OCI-M1 (cell line): ENCODE results near the gene TDRD10.

Experiments
- DNase-seq: peaks from one replicate; lab custom pipeline; 2025; lab: John Stamatoyannopoulos, UW

The TDRD10 gene

GRCh38 chr1:154502066-154502743, at the start of gene TDRD10, which contains the start of gene SHE:
TSS of gene TDRD10 (plus strand) at chr1:154502219. CDS start at chr1:154506904, 4,685 bp downstream.
TSS of gene SHE (minus strand) at chr1:154502412. CDS start at chr1:154502026, 386 bp downstream.
- DNase-seq = no peak

DNA sequence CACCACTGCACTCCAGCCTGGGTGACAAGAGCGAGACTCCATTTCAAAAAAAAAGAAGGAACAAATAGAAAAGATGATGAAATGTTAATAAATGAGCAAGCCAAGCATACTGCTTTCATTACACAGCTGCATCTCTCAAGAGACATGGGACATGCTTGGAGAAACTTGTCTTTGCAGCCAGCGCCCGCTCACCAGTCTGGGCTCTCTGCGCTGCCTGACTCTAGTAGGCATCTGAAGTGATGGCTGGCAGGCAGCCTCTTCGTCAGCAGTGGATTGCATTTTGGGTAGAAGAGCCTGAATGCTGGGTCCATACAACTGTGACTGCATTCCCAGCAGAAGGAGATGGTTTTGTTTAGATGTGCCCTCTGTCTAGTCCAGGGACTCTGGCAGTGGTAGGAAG, 48.9 kb upstream of the TDRD10 start:
- DNase-seq = no peak

- no peak for DNase-seq
These were observed 48.3 kb upstream of the TDRD10 start for GRCh38 chr1:154453574-154454352.

GRCh38 chr1:154454386-154455120, 47.5 kb upstream of the TDRD10 start:
- no peak for DNase-seq

DNA sequence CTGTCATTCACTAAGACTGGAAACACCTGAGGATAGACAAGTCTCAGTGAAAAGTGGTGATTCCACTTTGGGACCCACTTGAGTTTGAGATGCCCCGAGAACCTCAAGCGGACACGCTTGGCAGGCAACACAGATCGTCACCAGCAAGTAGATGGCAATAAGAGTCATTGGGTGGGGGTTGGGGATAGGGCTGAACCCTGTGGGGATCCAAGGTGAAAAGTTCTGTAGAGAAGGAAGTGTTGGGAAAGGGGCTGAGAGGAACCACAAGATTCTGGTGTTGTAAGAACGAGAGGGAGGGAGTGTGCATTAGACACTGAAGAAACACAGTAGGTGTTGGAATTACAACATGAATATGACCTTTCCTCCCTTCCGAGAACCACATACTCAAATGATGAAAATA, 45.4 kb upstream of the TDRD10 start:
- DNase-seq = no peak

DNA sequence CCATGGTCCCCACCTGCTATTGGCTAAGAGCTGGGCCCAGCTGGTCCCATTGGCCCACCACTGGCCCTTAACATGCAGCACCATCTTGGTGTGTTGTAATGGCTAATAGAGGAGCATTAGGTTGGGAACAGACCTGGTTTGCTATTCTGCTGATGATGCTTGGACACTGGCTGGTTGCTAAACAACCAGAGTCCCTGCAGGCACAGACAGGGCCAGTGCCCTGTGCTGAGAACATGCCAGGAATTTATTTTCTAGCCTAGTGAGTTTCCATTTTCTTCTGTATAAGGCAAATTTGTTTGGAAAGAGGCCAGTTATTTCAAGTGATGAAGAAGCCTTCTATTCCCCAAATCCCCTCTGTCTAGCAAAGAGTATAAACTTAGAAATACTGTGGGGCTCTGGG, 42.9 kb upstream of the TDRD10 start:
- no peak for DNase-seq

DNA sequence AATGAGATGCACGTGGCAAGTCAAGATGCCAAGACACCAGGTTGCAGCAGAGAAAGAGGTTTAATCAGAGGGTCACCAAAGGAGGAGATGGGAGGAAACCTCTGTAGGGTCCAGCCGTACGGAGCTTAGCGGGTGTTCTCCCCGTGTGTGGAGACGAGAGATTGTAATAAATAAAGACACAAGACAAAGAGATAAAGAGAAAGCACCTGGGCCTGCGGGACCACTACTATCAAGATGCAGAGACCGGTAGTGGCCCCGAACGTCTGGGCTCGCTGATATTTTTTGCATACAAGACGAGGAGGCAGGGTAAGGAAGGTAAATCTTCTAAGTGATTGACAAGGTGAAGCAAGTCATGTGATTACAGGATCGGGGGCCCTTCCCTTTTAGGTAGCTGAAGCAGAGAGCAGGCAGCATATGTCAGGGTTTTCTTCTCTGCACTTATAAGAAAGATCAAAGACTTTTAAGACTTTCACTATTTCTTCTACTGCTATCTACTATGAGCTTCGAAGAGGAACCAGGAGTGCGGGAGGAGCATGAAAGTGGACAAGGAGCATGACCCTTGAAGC, 41.2 kb upstream of the TDRD10 start:
- no peak for DNase-seq

DNA sequence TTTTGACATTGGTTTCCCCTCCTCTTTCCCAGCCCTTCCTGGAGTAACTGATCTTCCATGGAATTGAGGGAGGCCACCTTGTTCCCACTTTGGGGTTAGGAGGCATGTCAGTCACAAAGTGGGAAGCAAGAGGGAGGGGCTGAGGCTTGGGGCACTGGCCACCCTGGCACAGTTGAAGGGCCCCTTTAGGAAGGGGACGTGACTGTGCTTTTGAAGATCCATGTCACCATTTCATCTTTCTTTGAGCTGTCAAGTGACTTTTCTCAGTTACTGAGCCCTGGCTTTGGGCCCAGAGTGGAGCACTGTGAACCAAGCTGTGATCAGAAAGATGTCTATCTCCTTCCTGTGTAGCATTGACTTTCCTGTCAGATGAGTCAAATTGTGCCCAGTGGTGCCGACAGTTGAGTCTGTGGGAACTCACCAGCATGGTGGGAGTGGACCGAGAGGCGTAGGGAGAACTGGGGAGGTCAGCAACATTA, 38.5 kb upstream of the TDRD10 start:
- peak; percentile 49 for DNase-seq

GRCh38 chr1:154465621-154466195, 36.3 kb upstream of the TDRD10 start:
- DNase-seq = no peak

- no peak for DNase-seq
These were observed 35.8 kb upstream of the TDRD10 start for GRCh38 chr1:154466206-154466605.

DNA sequence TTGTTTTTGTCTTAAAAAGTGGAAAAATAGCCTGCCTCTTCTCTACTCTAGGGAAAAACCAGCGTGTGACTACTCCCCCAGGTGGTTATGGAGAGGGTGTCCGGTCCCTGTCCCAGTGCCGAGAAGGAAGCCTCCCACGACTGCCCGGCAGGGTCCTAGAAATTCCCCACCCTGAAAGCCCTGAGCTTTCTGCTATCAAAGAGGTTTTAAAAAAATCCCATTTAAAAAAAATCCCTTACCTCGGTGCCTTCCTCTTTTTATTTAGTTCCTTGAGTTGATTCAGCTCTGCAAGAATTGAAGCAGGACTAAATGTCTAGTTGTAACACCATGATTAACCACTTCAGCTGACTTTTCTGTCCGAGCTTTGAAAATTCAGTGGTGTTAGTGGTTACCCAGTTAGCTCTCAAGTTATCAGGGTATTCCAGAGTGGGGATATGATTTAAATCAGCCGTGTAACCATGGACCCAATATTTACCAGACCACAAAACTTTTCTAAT, 35.0 kb upstream of the TDRD10 start:
- peak; percentile 57 for DNase-seq

GRCh38 chr1:154467434-154468102, 34.5 kb upstream of the TDRD10 start:
- no peak for DNase-seq

DNA sequence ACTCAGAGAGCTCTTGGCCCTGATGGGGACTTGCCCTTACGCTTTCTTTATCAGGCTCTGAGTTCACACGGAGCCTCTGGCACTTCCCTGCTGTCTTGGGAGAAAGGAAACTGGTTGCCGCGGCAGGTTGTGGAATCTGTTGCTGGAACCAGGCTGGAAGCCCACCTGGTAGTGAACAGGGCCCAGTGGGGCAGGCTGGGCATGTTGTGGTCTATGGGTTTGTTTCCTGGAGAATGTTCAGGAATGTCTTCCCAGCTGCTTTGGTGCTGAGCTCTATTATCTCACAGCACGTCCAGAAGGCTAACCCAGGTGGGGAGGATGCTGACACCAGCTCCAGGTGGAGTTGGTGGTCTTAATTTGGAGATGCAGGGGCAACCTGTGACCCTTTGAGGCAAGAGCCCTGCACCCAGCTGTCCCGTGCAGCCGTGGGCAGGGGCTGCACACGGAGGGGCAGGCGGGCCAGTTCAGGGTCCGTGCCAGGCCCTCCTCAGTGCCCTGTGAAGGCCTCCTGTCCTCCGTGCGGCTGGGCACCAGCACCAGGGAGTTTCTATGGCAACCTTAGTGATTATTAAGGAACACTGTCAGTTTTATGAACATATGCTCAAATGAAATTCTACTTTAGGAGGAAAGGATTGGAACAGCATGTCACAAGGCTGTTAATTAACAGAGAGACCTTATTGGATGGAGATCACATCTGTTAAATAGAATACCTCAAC, 33.3 kb upstream of the TDRD10 start:
- DNase-seq = no peak

DNA sequence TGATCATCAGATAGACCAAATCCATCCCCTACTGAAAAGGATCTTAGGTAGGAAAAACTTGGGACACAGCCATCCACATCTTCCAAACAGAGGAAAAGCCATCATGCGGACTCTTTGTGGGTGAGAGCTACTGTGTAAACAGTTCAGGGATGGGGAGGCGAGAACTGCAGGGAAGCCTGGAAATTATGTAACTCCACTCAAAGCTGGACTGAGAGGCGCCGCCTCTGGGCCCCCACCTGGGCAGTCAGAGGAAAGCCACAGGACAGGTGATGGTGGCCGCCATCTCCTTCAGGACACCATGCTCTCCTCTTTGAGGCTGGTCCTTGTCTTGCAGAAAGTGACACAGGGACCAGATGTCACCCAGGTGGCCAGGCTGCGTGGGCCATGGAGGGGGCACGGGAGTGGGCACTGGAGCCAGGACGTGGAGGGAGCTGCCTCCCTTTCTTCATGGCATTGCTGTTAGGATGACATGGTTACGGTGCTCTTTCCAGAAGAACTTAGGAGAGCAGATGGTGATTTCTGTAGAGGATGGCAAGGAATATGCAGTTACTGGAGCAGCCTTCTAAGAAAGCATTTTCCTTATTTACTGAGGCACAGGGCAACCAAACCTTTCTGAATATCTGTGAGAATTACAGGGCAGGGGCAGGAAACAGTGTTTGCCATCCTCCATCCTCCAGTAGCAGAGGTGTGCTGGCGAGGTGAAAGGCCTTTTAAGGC, 32.0 kb upstream of the TDRD10 start:
- no peak for DNase-seq

DNA sequence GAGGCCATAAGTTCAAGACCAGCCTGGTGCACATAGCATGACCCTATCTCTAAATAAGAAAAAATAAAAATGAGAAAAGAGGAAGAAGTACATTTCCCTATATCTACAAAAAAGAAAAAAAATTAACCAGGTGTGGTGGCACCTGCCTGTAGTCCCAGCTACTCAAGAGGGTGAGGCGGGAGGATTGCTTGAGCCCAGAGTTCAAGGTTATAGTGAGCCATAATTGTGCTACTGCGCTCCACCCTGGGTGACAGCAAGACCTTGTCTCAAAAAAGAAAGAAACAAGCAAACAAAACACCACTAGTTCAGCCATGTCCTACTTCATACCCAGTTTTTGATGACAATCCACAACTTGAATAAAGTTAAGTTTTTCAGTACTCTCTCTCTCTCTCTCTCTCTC, 30.7 kb upstream of the TDRD10 start:
- DNase-seq = no peak

GRCh38 chr1:154474802-154475201, 27.2 kb upstream of the TDRD10 start:
- peak; percentile 44 for DNase-seq

- DNase-seq = no peak
These were observed 25.2 kb upstream of the TDRD10 start for GRCh38 chr1:154476791-154477190.

GRCh38 chr1:154478013-154478412, 24.0 kb upstream of the TDRD10 start:
- no peak for DNase-seq

DNA sequence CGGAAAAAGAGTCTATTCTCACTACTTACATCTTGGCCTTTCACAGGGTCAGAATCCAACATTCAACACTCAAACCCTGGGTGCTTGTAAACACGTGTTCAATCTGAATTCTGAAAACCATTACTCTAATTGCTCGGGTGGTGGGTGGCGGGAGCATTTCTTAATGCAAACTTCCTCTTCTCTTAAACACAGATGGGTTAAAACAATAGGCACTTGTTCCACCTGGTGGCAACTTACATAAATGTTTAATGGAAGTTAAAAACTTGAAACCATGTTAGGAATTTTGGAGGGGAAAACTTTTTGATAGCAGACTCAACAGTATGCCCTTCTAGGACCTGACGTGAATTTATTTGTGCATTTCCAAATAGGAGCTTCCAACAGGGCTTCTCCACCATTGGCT, 23.4 kb upstream of the TDRD10 start:
- peak; percentile 85 for DNase-seq
